Trophoblast cell (in vitro differentiated cells and primary cell): ENCODE data around the gene USP13.

Experiments
- DNase-seq, 2 donors: peaks; one replicate each; pipeline ENCODE4 v3.0.0-alpha.2; 2016
- H2AFZ ChIP-seq: 2 replicates; pipeline ENCODE4 v1.6.1; 2013; ENCODE audit warnings: low read length, moderate library complexity, mild to moderate bottlenecking; ENCODE audit not compliant: insufficient read depth, poor library complexity
- H2AK5ac ChIP-seq: 2 replicates; pipeline ENCODE4 v1.6.1; 2013; ENCODE audit warnings: mild to moderate bottlenecking, low read length
- H2BK120ac ChIP-seq: 2 replicates; pipeline ENCODE4 v1.6.1; 2013; ENCODE audit warnings: low read length, mild to moderate bottlenecking, moderate library complexity; ENCODE audit not compliant: insufficient read depth, poor library complexity
- H2BK12ac ChIP-seq: 2 replicates; pipeline ENCODE4 v1.6.1; 2013; ENCODE audit warnings: mild to moderate bottlenecking, low read length, moderate library complexity
- H2BK5ac ChIP-seq: 2 replicates; pipeline ENCODE4 v1.6.1; 2013; ENCODE audit warnings: low read length, low read depth, moderate library complexity, mild to moderate bottlenecking; ENCODE audit not compliant: poor library complexity
- H3K14ac ChIP-seq: 2 replicates; pipeline ENCODE4 v1.6.1; 2013; ENCODE audit warnings: mild to moderate bottlenecking, low read length
- H3K18ac ChIP-seq: 2 replicates; pipeline ENCODE4 v1.6.1; 2013; ENCODE audit warnings: mild to moderate bottlenecking, low read length
- H3K23ac ChIP-seq: 2 replicates; pipeline ENCODE4 v1.6.1; 2013; ENCODE audit warnings: low read length
- H3K27ac ChIP-seq: 2 replicates; pipeline ENCODE4 v1.5.1; 2013; ENCODE audit warnings: low read depth, mild to moderate bottlenecking, inconsistent platforms, low read length, moderate library complexity
- H3K27me3 ChIP-seq: 2 replicates; pipeline ENCODE4 v1.6.1; 2013; ENCODE audit warnings: inconsistent platforms, mild to moderate bottlenecking, low read length, moderate library complexity; ENCODE audit not compliant: insufficient read depth
- H3K36me3 ChIP-seq, 2 experiments: 1 replicate in 1 of 2; 2 replicates in 1 of 2; pipeline ENCODE4 v1.6.1; 2013; ENCODE audit warnings: low read length in 2 of 2, mild to moderate bottlenecking in 2 of 2, moderate library complexity in 1 of 2; ENCODE audit not compliant: insufficient read depth in 2 of 2, control insufficient read depth in 1 of 2
- H3K4ac ChIP-seq: 2 replicates; pipeline ENCODE4 v1.6.1; 2013; ENCODE audit warnings: low read depth, mild to moderate bottlenecking, low read length, moderate library complexity
- H3K4me1 ChIP-seq, 2 experiments: 1 replicate in 1 of 2; 2 replicates in 1 of 2; pipeline ENCODE4 v1.6.1; 2013; ENCODE audit warnings: low read length in 2 of 2, mild to moderate bottlenecking in 2 of 2, moderate library complexity in 1 of 2; ENCODE audit not compliant: insufficient read depth in 2 of 2, control insufficient read depth in 1 of 2
- H3K4me2 ChIP-seq: 2 replicates; pipeline ENCODE4 v1.6.1; 2013; ENCODE audit warnings: inconsistent platforms, mild to moderate bottlenecking, low read length, moderate library complexity
- H3K4me3 ChIP-seq: 2 replicates; pipeline ENCODE4 v1.5.1; 2013; ENCODE audit warnings: mild to moderate bottlenecking, low read depth, low read length, inconsistent platforms
- H3K79me1 ChIP-seq: one replicate; pipeline ENCODE4 v1.6.1; 2013; ENCODE audit warnings: low read length
- H3K79me2 ChIP-seq: 2 replicates; pipeline ENCODE4 v1.6.1; 2013; ENCODE audit warnings: low read length, mild to moderate bottlenecking; ENCODE audit not compliant: control insufficient read depth, insufficient read depth, poor library complexity
- H3K9ac ChIP-seq: 2 replicates; pipeline ENCODE4 v1.6.1; 2013; ENCODE audit warnings: mild to moderate bottlenecking, low read length
- H3K9me3 ChIP-seq: 2 replicates; pipeline ENCODE4 v1.6.1; 2013; ENCODE audit warnings: low read depth, mild to moderate bottlenecking, control low read depth, inconsistent platforms, low read length; ENCODE audit not compliant: insufficient read depth
- H4K12ac ChIP-seq: 2 replicates; pipeline ENCODE4 v1.6.1; 2013; ENCODE audit warnings: low read depth, mild to moderate bottlenecking, low read length, moderate library complexity
- H4K8ac ChIP-seq: 2 replicates; pipeline ENCODE4 v1.6.1; 2013; ENCODE audit warnings: low read depth, mild to moderate bottlenecking, low read length, moderate library complexity
- H4K91ac ChIP-seq: one replicate; pipeline ENCODE4 v1.6.1; 2013; ENCODE audit warnings: low read depth, mild to moderate bottlenecking, low read length, moderate library complexity
- WGBS: extraction: QIAGEN DNeasy Blood & Tissue Kit; methylation state at CpG from one replicate; pipeline ENCODE4 v1.1.7; 2013; ENCODE audit warnings: missing lambda C conversion rate; ENCODE audit not compliant: insufficient read length, insufficient coverage; ENCODE audit errors: extremely low coverage; 5-methylcytosine and 5-hydroxymethylcytosine counted together

Gene USP13

GRCh38 chr3:179828738-179829137 is 175.9 kb downstream of the USP13 start:
- H3K79me2 ChIP-seq, result no peaks in the 10 kb centered on the region
- H4K91ac ChIP-seq, result no peak overlapping the region
- no peaks in the 10 kb centered on the region for H3K9me3 ChIP-seq
- H3K36me3 ChIP-seq, result no peaks in the 10 kb centered on the region
- no CpG with 5 or more reads among the region's 2 CpGs for WGBS
- H3K27ac ChIP-seq, result no peak overlapping the region
- H2BK120ac ChIP-seq, result no peak overlapping the region
- H3K23ac ChIP-seq, result no peak overlapping the region
- no peak overlapping the region for H2BK12ac ChIP-seq
- no peak overlapping the region for H4K12ac ChIP-seq
- no peaks in the 10 kb centered on the region for H3K4me1 ChIP-seq
- no peak overlapping the region for H3K14ac ChIP-seq
- no peak overlapping the region for H4K8ac ChIP-seq
- no peak overlapping the region for H3K4me3 ChIP-seq
- no peak for DNase-seq
- no peak overlapping the region for H3K4me2 ChIP-seq
- H2AFZ ChIP-seq, result no peak overlapping the region
- no peak overlapping the region for H2BK5ac ChIP-seq
- no peaks in the 10 kb centered on the region for H3K79me1 ChIP-seq
- H3K18ac ChIP-seq, result no peak overlapping the region
- no peak overlapping the region for H2AK5ac ChIP-seq
- no peak overlapping the region for H3K9ac ChIP-seq
- H3K27me3 ChIP-seq, result no peaks in the 10 kb centered on the region
- no peak overlapping the region for H3K4ac ChIP-seq

- no peak overlapping the region for H3K18ac ChIP-seq
- H2AFZ ChIP-seq, result no peak overlapping the region
- H3K9me3 ChIP-seq, result no peaks in the 10 kb centered on the region
- no peak overlapping the region for H3K4ac ChIP-seq
- H3K9ac ChIP-seq, result no peak overlapping the region
- H3K4me2 ChIP-seq, result no peak overlapping the region
- no peak overlapping the region for H2BK120ac ChIP-seq
- no peak overlapping the region for H4K12ac ChIP-seq
- H3K36me3 ChIP-seq, result no peaks in the 10 kb centered on the region
- H3K79me2 ChIP-seq, result no peaks in the 10 kb centered on the region
- no peak overlapping the region for H3K14ac ChIP-seq
- no peaks in the 10 kb centered on the region for H3K4me1 ChIP-seq
- no peak overlapping the region for H3K4me3 ChIP-seq
- H3K27ac ChIP-seq, result no peak overlapping the region
- H2BK5ac ChIP-seq, result no peak overlapping the region
- no peak overlapping the region for H2AK5ac ChIP-seq
- no peak overlapping the region for H4K8ac ChIP-seq
- H2BK12ac ChIP-seq, result no peak overlapping the region
- no peaks in the 10 kb centered on the region for H3K79me1 ChIP-seq
- H3K23ac ChIP-seq, result no peak overlapping the region
- no CpG with 5 or more reads among the region's 5 CpGs for WGBS
- no peaks in the 10 kb centered on the region for H3K27me3 ChIP-seq
- no peak overlapping the region for H4K91ac ChIP-seq
- no peak for DNase-seq
Observed at GRCh38 chr3:179829401-179829800, 176.6 kb downstream of the USP13 start.

- H3K18ac ChIP-seq, result no peak overlapping the region
- no peak overlapping the region for H2BK5ac ChIP-seq
- no peaks in the 10 kb centered on the region for H3K9me3 ChIP-seq
- no peak overlapping the region for H3K27ac ChIP-seq
- H3K4ac ChIP-seq, result no peak overlapping the region
- H4K91ac ChIP-seq, result no peak overlapping the region
- H4K12ac ChIP-seq, result no peak overlapping the region
- no peaks in the 10 kb centered on the region for H3K4me1 ChIP-seq
- no peak overlapping the region for H3K4me2 ChIP-seq
- H2AFZ ChIP-seq, result no peak overlapping the region
- H2AK5ac ChIP-seq, result no peak overlapping the region
- DNase-seq, result no peak
- H3K4me3 ChIP-seq, result no peak overlapping the region
- H3K36me3 ChIP-seq, result no peaks in the 10 kb centered on the region
- H3K23ac ChIP-seq, result no peak overlapping the region
- no peak overlapping the region for H2BK120ac ChIP-seq
- H3K79me1 ChIP-seq, result no peaks in the 10 kb centered on the region
- H3K79me2 ChIP-seq, result no peaks in the 10 kb centered on the region
- 100% methylated on average over 3 of the region's 3 CpGs for WGBS
- no peak overlapping the region for H2BK12ac ChIP-seq
- H3K27me3 ChIP-seq, result no peaks in the 10 kb centered on the region
- H3K14ac ChIP-seq, result no peak overlapping the region
- no peak overlapping the region for H3K9ac ChIP-seq
- no peak overlapping the region for H4K8ac ChIP-seq
Observed at GRCh38 chr3:179832333-179832854, 179.6 kb downstream of the USP13 start.

DNA sequence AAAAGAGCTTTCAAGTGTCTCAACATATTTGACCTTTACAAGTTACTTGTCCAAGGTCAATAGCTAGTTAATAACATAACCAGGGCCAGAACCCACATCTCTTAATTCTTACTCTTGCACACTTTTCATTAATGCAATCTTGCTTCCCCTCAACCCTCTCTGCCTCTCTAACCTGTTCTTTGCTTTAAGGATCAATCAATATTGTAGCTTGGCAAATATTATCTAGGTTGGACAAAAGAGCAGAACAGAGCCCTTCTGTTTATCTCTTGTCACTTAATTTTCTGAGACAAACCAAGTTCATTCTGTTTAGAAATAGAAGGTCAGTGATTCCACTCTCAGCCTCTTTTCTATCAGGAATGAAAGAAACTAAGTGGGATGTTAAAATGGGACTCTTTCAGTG is 180.5 kb downstream of the USP13 start:
- H3K79me1 ChIP-seq, result no peaks in the 10 kb centered on the region
- no peaks in the 10 kb centered on the region for H3K4me1 ChIP-seq
- DNase-seq, result no peak
- no peak overlapping the region for H2BK120ac ChIP-seq
- H4K91ac ChIP-seq, result no peak overlapping the region
- H3K14ac ChIP-seq, result no peak overlapping the region
- H3K27me3 ChIP-seq, result no peaks in the 10 kb centered on the region
- H3K18ac ChIP-seq, result no peak overlapping the region
- no peaks in the 10 kb centered on the region for H3K79me2 ChIP-seq
- no peak overlapping the region for H3K4ac ChIP-seq
- no peak overlapping the region for H3K23ac ChIP-seq
- no peaks in the 10 kb centered on the region for H3K9me3 ChIP-seq
- no peak overlapping the region for H3K4me3 ChIP-seq
- no peaks in the 10 kb centered on the region for H3K36me3 ChIP-seq
- no peak overlapping the region for H2BK12ac ChIP-seq
- H3K4me2 ChIP-seq, result no peak overlapping the region
- H2AK5ac ChIP-seq, result no peak overlapping the region
- no peak overlapping the region for H3K27ac ChIP-seq
- H2BK5ac ChIP-seq, result no peak overlapping the region
- H4K8ac ChIP-seq, result no peak overlapping the region
- no peak overlapping the region for H2AFZ ChIP-seq
- H4K12ac ChIP-seq, result no peak overlapping the region
- H3K9ac ChIP-seq, result no peak overlapping the region
